SKM-1 treated with dmso at 0.1 percent for 144 hours (cell line): ENCODE data around the gene CARMIL1.
A peak's percentile ranks its signal among the peaks of the same experiment; 100 is the strongest.

ENCODE experiments used
- DNase-seq: peaks from one replicate; lab custom pipeline; 2025; ENCODE audit not compliant: unreplicated experiment; lab: John Stamatoyannopoulos, UW

Gene CARMIL1

GRCh38 chr6:25497383-25498040 is 218.3 kb downstream of the CARMIL1 start:
- peak; percentile 16 for DNase-seq

GRCh38 chr6:25498505-25498904 is 219.3 kb downstream of the CARMIL1 start:
- no peak for DNase-seq

GRCh38 chr6:25499615-25500235 is 220.6 kb downstream of the CARMIL1 start:
- no peak for DNase-seq

GRCh38 chr6:25503686-25504085 is 224.5 kb downstream of the CARMIL1 start:
- no peak for DNase-seq

GRCh38 chr6:25504661-25505060 is 225.5 kb downstream of the CARMIL1 start:
- no peak for DNase-seq

GRCh38 chr6:25506020-25506419 is 226.8 kb downstream of the CARMIL1 start:
- DNase-seq: no peak

GRCh38 chr6:25508051-25508450 is 228.9 kb downstream of the CARMIL1 start:
- no peak for DNase-seq

GRCh38 chr6:25511376-25511775 is 232.2 kb downstream of the CARMIL1 start:
- DNase-seq: no peak

- DNase-seq: no peak
Measured at GRCh38 chr6:25512560-25512959, 233.4 kb downstream of the CARMIL1 start.

GRCh38 chr6:25519856-25520255 is 240.7 kb downstream of the CARMIL1 start:
- DNase-seq: no peak

GRCh38 chr6:25524542-25524941 is 245.4 kb downstream of the CARMIL1 start:
- DNase-seq: no peak

GRCh38 chr6:25525078-25525477 is 245.9 kb downstream of the CARMIL1 start:
- no peak for DNase-seq

- DNase-seq: no peak
Measured at GRCh38 chr6:25534942-25535631, 255.9 kb downstream of the CARMIL1 start.

- no peak for DNase-seq
Measured at GRCh38 chr6:25535632-25536225, 256.6 kb downstream of the CARMIL1 start.

- no peak for DNase-seq
Measured at GRCh38 chr6:25536781-25537180, 257.6 kb downstream of the CARMIL1 start.

- DNase-seq: no peak
Measured at GRCh38 chr6:25537349-25538018, 258.3 kb downstream of the CARMIL1 start.

GRCh38 chr6:25541228-25541627 is 262.1 kb downstream of the CARMIL1 start:
- no peak for DNase-seq

GRCh38 chr6:25542984-25543910 is 264.1 kb downstream of the CARMIL1 start:
- no peak for DNase-seq

- no peak for DNase-seq
Measured at GRCh38 chr6:25544833-25545232, 265.7 kb downstream of the CARMIL1 start.

GRCh38 chr6:25547797-25548196 is 268.6 kb downstream of the CARMIL1 start:
- DNase-seq: no peak
